Fibroblast of skin of back (primary cell): Measurements from ENCODE around the gene ECSCR.
"Not testable (repeated sequence)": the region's sequence is repeated elsewhere in the genome, so short reads cannot be mapped to it uniquely, and the experiment has no call there.

Experiments used
- DNase-seq: peaks from one replicate; pipeline ENCODE4 v3.0.0-alpha.2; 2013

Gene ECSCR

DNA sequence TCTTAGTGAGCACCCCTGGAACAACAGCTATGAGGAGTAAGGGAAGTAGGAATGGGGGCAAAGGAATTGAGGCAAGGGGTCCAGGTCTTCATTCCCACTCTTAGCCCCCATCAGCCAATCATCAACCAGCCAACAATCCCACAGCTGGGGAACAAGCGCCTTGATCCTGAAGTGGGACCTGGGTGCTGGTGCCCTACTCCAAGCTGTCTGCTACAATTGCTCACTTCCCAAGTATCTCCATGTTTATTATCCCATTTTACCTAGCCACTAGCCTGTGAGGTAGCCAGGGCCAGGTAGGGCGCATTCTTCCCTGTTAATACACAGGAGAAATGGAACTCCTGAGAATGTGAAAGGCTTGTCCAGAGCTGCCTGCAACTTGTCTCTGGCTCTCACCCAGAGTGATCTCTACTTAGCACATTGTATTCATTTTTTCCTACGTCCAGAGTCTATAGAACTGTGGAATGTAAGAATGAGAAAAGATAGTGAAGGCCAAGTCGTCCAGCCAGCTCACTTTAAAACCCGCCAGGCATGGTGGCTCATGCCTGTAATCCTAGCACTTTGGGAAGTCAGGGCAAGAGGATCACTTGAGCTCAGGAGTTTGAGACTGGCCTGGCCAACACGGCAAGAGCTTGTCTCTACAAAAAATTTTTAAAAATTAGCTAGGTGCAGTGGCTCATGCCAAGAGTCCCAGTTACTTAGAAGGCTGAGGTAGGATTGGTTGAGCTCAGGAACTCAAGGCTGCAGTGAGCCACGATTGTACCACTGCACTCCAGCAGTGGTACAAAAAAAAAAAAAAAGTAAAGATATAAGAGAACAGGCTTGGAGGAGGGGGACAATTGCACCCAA, 17.0 kb downstream of the ECSCR start:
- peak; percentile 83 for DNase-seq

DNA sequence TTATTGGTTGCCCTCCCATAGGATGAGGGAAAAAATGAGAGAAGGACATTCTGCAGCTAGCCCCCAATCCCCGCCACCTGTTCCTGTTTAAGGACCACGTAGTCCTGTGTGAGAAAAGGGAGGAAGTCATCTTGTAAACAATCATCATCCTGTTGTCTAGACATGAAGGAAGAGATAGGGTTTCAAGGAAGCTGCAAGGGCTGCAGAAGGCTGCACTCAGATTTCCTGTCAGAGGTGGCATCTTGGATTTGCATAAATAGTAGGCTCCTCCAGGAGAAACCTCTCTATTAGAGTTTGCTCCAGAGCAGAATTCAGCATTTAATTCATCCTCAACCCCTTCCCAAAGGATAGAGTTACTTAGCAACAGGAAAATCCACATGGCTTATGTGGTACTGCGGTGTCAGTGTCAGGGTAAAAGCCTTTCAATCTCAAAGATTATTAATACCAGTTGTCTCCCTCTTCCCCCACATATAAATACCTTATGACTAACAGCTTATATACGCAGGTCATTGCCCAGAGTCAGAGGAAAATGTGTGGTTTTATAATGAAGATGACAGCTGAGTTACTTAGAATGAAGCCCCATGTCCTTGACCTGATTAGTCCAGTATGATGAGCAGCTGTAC, 18.6 kb downstream of the ECSCR start:
- DNase-seq: peak; percentile 90

DNA sequence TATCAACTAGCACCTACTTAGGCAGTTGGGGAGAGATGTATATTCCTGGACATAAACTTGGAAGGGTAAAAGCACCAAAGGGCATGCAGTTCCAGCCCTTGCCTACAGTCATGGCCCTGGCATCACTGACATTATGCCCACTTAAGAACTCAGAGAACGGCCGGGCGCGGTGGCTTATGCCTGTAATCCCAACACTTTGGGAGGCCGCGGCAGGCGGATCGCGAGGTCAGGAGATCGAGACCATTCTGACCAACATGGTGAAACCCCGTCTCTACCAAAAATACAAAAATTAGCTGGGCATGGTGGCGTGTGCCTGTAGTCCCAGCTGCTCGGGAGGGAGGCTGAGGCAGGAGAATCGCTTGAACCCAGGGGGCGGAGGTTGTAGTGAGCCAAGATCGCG, 22.1 kb downstream of the ECSCR start:
- not testable (repeated sequence) for DNase-seq

DNA sequence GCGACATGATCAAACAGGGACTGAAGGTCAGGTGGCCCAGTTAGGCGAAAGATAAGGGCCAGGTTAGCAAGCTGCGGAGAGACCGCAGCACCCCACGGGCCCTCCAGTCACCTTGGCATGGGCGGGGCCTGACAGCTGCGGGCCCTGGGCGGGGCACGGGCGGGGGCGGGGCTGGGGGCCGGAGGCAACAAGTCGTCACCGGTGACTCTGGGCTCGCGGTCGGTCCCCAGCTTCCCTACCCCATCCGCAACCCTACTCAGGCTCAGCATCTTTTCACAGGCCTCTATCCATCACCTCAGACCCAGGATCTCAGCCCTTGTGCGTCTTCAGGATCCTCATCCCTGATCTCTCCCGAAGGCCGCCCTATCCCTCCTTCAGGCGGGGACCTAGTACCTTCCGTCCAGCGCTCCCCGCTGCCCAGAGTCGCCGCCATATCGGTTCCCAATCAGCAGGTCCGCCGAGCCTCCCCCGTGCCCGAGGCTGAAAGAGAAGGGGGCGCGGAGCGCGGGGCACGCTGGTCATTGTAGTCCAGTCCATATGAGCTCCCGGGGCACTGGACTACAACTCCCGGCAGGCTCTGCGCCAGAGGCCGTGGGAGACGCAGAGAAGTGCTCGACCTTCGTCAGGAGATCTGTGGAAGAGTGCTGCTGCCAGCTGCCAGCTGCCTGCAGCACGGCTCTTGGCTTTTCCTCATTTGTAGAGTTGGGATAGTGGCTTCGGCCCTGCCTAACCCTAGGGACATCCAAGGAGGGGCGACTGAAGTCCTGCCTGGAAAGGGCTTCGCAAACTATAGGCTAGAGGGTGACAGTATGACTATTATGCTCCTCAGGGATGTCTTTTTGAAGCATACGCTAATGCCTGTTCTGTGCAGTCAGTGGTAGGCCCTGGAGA, 23.3 kb downstream of the ECSCR start, which contains the start of gene DNAJC18:
Gene DNAJC18 (minus strand): TSS at position 513 of the 891 bp plus-strand sequence. CDS start 80 bp downstream, at position 433.
- peak; percentile 90 for DNase-seq

DNA sequence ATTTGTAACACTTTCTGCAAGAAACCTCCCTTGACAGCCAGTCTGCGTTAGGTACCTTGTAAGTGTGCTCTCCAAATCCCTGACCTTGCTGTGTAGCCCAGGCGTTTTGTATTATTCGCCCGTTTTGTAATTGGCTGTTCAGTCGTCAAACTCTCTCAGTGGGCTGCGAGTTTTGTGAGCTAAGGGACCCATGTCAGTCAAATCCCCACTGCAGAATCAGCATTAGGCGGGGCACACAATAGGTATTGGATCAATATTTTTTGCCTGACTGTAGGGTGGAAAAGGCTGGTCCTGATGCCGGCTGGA, 23.9 kb downstream of the ECSCR start:
- DNase-seq: no peak

DNA sequence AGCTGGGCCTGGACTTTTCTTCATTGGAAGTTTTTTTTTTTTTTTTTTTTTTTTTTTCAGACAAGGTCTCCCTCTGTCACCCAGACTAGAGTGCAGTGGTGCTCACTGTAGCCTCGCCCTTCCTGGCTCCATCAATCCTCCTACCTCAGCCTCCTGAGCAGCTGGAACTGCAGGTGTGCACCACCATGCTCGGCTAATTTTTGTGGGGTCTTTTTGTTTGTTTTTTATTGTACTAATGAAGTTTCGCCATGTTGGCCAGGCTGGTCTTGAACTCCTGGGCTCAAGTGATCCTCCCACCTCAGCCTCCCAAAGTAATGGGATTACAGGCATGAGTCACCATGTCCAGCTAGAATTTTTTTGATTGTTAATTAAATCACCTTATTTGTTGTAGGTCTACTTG, 26.9 kb downstream of the ECSCR start:
- no peak for DNase-seq

DNA sequence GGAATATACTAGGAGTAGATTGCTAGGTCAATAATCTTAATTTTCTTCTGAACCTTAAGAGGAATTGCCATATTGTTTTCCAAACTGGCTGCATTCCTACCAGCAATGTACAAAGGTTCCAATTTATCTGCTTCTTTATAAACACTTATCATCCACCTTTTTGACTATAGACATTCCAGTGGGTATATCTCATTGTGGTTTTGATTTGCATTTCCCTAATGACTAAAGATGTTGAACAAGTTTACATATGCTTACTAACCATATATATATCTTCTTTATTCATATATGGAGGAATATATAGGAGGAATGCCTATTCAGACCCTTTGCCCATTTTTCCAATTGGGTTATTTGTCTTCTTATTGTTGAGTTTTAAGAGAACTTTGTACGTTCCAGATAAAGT, 30.8 kb downstream of the ECSCR start:
- no peak for DNase-seq

DNA sequence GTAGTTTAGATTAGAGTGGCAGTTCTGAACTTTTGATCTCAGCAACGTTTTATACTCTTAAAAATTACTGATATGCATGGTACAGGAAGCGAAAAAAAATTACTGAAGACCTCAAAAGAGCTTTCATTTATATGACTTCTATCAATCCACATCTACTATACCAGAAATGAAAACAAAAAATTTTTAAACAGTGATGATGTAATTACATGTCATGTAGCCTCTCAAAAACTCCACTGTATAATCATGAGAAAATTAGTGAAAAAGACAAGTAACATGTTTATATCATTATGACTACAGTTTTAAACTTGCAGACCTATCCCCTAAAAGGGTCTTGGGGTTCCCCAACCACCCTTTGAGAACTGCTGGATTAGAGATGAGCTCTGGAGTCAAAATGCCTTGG, 32.5 kb downstream of the ECSCR start:
- no peak for DNase-seq

DNA sequence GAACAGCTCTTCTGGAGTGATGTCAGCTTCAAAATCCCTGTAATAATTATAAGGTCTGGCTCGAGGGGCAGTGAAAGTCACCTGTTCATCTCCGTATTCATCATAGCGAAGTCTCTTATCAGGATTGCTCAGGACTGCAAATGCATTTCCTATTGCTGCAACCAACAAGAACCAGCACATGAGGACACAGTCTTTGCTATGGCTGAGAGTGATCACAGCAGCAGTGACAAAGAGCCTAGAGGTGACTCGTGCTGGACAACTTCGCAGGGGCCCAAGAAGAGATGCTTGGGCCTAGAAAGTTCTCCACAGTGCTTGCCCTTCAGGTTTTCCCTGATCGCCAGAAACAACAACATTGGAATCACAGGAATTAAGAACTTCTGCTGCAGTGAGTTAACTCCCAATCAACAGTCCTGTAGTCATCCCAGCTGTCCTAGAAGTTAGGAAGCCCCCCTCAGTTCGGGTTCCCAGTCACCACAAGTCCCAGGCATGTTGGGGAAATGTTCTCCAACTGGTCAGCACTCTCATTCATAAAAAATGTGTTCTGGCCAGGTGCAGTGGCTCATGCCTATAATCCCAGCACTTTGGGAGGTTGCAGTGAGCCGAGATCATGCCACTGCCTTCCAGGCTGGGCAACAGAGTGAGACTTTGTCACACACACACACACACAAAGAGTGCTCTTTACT, 36.2 kb downstream of the ECSCR start:
- no peak for DNase-seq

DNA sequence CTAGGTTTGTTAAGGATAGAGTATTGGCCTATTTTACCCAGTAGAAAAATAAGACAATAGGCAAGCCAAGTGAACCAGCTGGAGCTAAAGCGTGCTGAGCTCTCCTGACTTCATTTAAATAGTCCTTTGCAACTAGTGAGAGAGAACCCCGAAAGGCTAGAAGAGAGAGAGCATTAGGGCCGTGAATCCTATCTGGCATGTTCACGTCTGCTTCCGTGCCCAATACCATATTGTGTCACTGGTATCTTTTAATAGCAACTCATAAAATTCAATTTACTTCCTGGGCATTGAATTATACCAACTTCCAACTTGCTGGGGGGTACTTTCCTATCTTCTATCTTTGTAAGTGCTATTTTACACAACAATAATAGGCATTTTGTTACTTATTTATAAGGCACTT, 37.0 kb downstream of the ECSCR start:
- no peak for DNase-seq

DNA sequence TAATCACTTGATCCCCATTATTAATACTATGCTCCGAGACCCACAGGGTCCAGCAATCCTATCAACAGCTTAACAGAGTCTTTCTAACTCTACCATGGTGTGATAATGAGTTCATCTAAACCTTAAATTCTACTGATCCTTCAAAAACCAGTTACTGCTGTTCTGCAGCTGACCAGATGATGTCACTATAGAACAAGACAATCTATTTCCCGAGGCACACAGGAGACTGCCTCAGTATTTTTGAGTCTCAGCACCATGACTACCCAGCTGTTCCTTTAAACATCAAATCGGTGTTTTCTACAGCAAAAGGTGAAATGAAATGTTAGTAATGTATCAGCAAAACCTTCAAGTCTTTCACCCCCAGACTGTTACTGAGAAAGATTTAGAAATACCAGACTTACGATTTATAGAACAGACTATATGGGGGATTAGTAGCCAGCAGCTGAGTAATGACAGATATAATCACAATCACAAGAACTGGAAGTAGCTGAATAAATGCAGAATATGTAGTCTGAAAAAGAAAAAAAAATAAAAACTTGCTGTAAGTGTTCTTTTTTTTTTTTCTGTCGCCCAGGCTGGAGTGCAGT, 40.1 kb downstream of the ECSCR start:
- DNase-seq: peak; percentile 67

DNA sequence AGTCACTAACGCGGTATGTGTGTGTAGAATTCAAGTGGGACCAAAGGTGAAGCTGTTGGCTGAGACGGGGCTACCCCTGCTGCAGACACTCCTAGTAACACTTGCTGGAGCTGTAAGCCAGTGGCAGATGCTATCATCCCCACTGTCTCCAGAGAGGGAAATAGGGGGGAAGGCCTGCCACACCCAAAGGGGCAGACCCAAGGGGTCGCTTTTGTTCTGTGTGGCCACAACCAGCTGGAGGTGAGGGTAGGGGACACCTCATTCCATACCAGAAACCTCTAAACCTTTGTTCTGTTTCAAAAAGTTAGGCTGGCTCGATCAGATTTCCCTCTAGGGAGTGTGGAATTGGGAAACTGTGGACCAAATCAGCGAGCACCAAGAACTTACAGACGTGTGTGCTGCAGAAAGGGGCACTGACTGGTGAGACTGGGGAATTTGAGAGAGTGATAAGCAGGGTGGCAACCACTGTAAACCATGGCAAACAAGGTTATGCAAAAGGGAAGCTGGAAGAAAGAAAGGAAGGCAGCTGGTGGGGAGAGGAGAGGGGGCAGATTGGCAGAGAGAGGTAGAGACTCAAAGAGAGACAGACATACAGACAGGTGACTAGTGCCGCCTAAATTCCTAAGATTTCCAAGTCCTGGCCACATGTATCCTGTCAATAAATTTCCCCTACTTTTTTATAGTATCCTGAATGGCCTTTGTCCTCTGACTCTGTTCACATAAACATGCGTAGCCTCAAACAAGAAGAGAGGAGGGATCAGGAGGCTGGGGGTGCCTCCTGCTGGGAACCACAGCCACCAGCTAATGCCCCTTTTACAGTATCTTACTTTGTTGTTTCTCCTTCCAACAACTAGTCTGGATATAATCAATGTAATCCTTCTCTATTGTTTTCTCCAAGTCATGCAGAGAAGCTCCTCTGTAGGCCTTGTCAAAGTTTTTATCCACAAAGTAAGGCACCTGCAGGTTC, 43.0 kb downstream of the ECSCR start:
- no peak for DNase-seq

DNA sequence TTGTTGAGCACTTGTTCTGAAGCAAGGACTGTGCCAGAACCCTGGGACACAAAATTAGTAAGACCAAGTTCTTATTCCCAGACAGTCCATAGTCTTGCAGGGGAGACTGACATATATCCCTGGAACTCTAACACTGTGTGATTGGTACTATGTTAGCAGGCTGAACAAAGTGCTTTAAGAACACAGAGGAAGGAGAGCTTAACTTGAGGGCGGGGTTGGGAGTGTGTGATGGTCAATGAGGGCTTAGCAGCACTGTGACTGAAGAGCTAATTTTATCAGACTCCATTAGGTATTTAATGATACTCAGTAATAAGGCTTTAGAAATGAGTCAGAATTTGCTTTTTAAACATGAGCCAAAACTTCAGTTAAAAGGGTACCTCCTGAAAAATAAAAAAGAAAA, 43.8 kb downstream of the ECSCR start:
- DNase-seq: no peak

DNA sequence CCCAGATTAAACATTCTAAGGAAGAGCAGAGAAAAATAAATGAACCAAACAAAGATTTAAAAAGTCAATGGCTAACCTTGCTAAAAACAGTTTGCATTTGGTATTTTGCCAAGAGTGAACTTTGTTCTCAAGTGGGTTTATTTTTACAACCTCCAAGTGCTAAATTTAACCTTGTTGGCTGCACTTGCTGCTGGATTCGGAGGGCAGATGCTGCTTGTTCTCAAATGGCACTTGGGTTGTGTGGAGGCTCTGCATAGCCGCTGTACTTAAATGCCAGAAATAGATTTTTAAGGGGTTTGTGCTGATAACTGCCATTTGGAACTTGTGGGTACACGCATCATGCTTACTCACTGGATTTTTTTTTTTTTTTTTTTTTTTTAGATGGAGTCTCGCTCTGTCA, 45.3 kb downstream of the ECSCR start:
- no peak for DNase-seq

DNA sequence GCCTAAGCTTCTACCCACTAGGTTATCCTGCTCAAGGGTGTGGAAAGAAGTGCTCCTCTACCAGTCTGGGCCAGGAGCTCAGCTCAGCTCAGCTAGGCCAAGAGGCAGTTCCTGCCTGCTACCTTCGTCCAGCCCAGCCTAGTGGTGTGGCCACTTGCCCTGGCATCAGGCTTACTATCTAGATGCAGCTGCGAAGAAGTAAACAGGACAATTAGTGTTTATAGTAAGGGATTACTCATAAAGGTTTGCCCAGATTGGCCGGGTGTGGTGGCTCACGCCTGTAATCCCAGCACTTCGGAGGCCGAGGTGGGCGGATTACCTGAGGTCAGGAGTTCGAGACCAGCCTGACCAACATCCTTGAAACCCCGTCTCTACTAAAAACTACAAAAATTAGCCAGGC, 45.9 kb downstream of the ECSCR start:
- DNase-seq: no peak

DNA sequence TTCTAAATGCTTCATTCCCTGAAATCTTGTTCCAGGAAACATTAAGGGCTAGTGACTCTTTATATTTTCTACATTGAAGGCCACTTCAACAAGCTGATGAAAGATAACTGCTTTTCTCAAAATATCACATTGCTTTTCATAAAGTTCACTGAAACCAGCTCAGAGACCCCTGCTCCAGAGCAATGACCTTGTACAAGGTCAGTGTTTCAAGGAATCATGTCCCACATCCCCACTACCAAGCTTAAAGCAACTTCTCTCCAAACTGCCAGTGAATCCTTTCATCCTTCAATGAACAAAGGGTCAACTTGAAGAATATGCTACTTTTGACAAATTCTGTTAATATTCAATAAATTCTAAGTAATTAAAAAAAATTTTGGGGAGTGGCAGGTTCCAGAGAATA, 46.7 kb downstream of the ECSCR start:
- no peak for DNase-seq

DNA sequence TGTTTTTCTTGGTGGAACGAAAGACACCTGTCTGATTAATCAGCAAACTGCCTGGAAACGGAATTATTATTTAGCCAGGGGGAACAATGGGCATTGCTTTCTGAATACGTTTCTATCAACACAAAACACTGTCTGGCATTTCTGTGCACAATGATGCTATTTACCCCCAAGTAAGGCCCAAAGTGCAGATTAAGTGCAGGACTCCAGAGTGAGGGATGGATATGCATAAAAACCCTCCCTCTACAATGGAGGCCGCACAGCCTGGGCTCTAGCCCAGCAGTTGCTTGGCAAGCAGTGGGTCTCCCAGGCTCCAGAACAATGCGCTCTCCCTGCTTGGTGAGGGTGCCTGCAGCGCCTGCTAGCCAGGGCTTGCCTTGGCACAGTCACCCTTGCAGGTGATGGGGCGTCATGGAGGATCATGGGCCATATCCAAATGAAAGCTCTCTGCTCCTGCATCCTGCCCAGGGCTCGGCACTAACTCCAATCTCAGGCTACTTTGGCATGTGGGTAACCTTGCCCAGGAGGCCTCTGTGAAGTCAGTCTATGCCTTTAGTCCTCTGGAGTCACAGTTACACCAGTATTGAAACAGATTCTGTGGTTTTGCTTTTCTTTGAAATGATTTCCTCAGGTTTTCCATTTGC, 47.2 kb downstream of the ECSCR start:
- DNase-seq: no peak

DNA sequence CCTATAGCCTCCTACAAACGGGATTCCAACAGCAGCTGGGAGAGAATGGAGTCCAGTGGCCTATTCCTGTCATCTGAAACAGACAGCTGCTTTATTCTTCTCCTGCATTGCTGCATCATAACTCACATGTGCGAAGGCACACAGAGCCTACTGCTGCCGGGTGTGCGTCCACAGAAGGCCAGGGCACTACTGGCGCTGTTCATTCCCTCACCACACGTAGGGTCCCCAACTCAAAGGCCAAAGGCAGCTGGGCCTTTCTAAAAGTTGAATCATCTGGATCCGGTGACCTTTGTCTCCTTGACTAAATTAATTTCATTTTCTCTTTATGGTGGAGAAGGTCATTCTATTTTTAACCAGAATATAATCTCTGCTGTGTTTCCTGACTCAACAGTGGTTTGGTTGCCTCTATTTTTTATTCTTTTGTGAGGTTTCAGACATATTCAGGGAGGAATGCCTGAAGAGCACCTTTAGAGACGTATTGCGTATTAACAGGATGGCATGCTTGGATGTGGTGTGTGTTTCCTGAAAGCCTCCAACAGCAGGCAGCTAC, 47.9 kb downstream of the ECSCR start:
- DNase-seq: no peak

DNA sequence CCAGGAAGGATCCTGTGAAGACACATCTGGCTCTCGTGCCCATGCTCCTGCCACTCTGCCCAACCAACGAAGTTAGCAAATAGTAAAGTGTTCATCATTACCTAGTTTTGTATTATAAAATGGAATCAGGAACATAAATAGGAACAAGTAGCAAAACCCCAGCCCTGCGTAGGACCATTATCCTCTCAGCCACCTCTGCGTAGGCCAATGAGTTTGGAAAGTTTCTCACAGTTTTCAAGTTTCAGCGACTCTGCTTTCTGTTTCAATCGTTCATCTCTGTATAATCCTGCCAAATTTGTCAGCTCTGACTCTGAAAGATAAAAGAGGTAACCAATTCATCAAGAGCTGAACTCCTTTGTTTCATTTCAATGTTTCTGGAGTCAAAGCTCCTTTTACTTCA, 48.6 kb downstream of the ECSCR start:
- no peak for DNase-seq

DNA sequence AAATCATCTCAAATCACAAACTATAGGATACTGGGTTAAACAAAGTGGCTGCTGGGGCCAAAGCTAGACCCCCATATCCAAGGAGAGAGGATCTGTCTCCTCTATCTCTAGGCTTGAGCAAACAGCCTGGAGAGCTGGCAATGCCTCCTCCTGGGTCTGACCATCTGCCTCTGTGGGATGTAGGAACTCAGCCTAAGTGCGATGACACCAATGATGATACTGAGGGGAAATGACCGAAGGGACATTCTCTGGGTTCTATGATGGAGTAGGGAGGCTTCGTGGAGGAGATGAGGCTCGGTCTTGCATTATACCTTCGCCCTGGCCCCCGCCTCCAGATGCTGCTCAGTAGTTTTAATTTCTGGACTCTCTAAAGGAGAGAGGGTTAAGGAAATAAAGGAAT, 49.4 kb downstream of the ECSCR start:
- no peak for DNase-seq
